Stomach (tissue), 9 donors: Measurements from ENCODE around the gene EPHB1. TPM values are rescaled to one million over a fixed set of nuclear protein-coding genes. Genes with fewer than 3 reads are reported as not detected.

ENCODE experiments used
- DNase-seq, 2 donors: peaks; one replicate each; pipeline versions ENCODE4 v3.0.0 to v3.0.0-alpha.2; 2013 to 2019
- H3K27ac ChIP-seq, 5 donors: fragments of 200-600 bp in 4 of 5; sonication (generic) in 4 of 5; one replicate each; pipeline ENCODE4 v1.5.1; 2013 to 2019; ENCODE audit warnings: mild to moderate bottlenecking in 1 of 5, moderate library complexity in 1 of 5
- H3K27me3 ChIP-seq, 3 donors: fragments of 200-600 bp; sonication (generic); one replicate each; pipeline ENCODE4 v1.5.1; 2017 to 2019; ENCODE audit warnings: mixed run types in 1 of 3
- H3K36me3 ChIP-seq, 4 donors: fragments of 200-600 bp; sonication (generic); 1 replicate in 3 of 4; 2 replicates in 1 of 4; pipeline ENCODE4 v1.5.1; 2016 to 2019
- H3K4me1 ChIP-seq, 4 donors: fragments of 200-600 bp; sonication (generic); one replicate each; pipeline ENCODE4 v1.5.1; 2016 to 2019
- H3K4me3 ChIP-seq, 4 donors: fragments of 200-600 bp; sonication (generic) in 3 of 4; one replicate each; pipeline ENCODE4 v1.5.1; 2016 to 2019; ENCODE audit warnings: mild to moderate bottlenecking in 1 of 4
- H3K9me3 ChIP-seq, 4 donors: fragments of 200-600 bp; sonication (generic); one replicate each; pipeline ENCODE4 v1.5.1; 2016 to 2019
- EP300 ChIP-seq: sonication (generic); formaldehyde crosslinking; IDR thresholded peaks from one replicate; pipeline ENCODE4 v1.6.1; 2017; ENCODE audit warnings: antibody characterized with exemption
- POLR2A ChIP-seq, 4 donors: fragments of 450-650 bp; IDR thresholded peaks; one replicate each; pipeline ENCODE4 v1.6.1; 2016; ENCODE audit warnings: antibody characterized with exemption in 4 of 4, control low read depth in 2 of 4, mild to moderate bottlenecking in 1 of 4, moderate library complexity in 1 of 4
- POLR2AphosphoS5 ChIP-seq, 3 donors: sonication (generic); formaldehyde crosslinking; IDR thresholded peaks; one replicate each; pipeline ENCODE4 v1.6.1; 2016; ENCODE audit warnings: antibody characterized with exemption in 3 of 3
- WGBS, 5 donors: extraction: QIAGEN DNeasy Blood & Tissue Kit in 3 of 5; methylation state at CpG; one replicate each; pipeline versions ENCODE4 v1.1.5 to v1.1.7; 2013 to 2018; 5-methylcytosine and 5-hydroxymethylcytosine counted together
- intact Hi-C: fragments of 100-400 bp; cut with DNase I; formaldehyde crosslinking; loops from one replicate; pipeline ENCODE4 v1.15.1; 2023; ENCODE audit warnings: low total_unique reads
- polyA plus RNA-seq, 3 donors: library from polyadenylated mRNA; stranded (reverse); fragments of 200-250 nt; gene quantifications; one replicate each; pipeline ENCODE4 v1.2.3, GENCODE V29; 2013
- total RNA-seq, 5 donors: library from RNA; depleted of rRNA; stranded (reverse); fragments of >200 nt; gene quantifications; one replicate each; pipeline versions ENCODE4 v1.1.0 to v1.2.3, GENCODE V29; 2014 to 2016
- TF ChIP-seq, protein P1 (sequence below), 7 experiments: fragments of 450-650 bp in 4 of 7; fragments of 200-600 bp in 3 of 7; sonication (generic) in 3 of 7; IDR thresholded peaks; one replicate each; pipeline ENCODE4 v1.5.1; 2016 to 2019; ENCODE audit warnings: antibody characterized with exemption in 7 of 7, control low read depth in 2 of 7, mild to moderate bottlenecking in 1 of 7
- donor health status: healthy with polysubstance abuse.
- donor health status: Bipolar disorder and iron deficiency.
- donor health status: healthy.

EPHB1 gene
- total and polyA plus RNA-seq, 8 donors, result 0.13 to 2.3 (median 1.0) TPM; not detected in 4

DNA sequence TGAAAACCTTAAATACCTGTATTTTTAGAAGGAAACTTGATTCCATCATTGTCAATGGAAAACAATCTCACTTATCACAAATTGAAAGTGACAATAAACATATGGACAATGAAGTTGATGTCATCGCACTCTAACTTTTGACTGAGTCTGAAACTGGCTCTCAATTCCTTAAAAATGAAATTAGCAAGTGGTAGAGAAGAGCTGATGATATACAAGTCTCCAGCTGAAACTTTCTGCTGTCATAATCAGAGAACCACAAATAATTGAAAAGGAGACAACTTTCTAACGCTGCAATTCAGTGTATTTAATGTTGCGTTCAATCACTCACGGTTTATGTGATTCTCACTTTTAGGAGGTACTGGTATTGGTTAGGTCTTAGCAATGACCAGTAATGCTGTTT is 37.5 kb downstream of the EPHB1 start:
- no peak for DNase-seq
- intact Hi-C loops, result no loop called here
- H3K27me3 ChIP-seq, result no peaks in the 10 kb centered on the region
- H3K36me3 ChIP-seq, result no peaks in the 10 kb centered on the region
- H3K27ac ChIP-seq, result no peak overlapping the region
- TF ChIP-seq POLR2AphosphoS5 (IDR thresholded peaks at IDR 0.05) (no peak), EP300 (no peak), POLR2A (IDR thresholded peaks at IDR 0.05) (no peak)
- TF ChIP-seq, protein P1, sequence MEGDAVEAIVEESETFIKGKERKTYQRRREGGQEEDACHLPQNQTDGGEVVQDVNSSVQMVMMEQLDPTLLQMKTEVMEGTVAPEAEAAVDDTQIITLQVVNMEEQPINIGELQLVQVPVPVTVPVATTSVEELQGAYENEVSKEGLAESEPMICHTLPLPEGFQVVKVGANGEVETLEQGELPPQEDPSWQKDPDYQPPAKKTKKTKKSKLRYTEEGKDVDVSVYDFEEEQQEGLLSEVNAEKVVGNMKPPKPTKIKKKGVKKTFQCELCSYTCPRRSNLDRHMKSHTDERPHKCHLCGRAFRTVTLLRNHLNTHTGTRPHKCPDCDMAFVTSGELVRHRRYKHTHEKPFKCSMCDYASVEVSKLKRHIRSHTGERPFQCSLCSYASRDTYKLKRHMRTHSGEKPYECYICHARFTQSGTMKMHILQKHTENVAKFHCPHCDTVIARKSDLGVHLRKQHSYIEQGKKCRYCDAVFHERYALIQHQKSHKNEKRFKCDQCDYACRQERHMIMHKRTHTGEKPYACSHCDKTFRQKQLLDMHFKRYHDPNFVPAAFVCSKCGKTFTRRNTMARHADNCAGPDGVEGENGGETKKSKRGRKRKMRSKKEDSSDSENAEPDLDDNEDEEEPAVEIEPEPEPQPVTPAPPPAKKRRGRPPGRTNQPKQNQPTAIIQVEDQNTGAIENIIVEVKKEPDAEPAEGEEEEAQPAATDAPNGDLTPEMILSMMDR (IDR thresholded peaks at IDR 0.05), result no peak
- WGBS, 5 donors, result 83 to 97% (median 95%) methylated on average over 4 of the region's 4 CpGs
- no peaks in the 10 kb centered on the region for H3K9me3 ChIP-seq
- no peaks in the 10 kb centered on the region for H3K4me1 ChIP-seq
- no peak overlapping the region for H3K4me3 ChIP-seq

DNA sequence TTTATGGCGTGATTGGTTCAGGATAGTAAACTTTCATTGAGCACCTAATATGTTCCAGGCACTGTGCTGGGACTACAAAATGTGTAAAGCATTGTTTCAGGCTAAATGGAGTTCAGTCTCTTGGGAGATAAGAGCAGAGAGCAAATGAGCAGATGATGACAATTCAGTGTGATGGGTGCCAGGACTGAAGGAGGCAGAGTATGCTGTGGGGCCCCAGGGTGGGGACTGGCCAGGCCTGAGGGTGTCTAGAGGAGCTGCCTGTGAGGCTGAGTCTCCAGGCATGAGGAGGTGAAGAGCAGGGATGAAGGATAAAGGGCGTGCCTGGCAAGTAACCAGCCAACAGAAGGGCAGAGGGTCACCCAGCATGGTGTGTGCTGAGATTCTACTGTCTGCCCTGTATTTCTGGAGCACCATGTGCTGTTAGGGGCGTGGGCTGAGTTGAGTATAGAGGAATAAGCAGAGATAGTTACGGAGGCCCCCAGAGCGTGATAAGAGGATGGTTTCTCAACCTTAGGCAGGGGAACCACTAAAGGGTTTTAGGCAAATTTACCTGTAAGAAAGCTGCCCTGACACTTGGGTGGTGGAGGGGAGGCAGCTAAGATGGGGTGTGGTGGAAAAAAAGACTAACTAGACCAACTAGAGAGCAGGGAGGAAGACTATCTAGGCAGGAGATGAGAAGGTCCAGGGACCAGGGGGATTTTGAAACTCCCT is 38.5 kb downstream of the EPHB1 start:
- Histone ChIP-seq H3K4me3 (no peak overlapping the region), H3K9me3 (no peaks in the 10 kb centered on the region), H3K36me3 (no peaks in the 10 kb centered on the region), H3K27me3 (no peaks in the 10 kb centered on the region), H3K4me1 (no peaks in the 10 kb centered on the region), H3K27ac (no peak overlapping the region)
- 65 to 83% (median 78%) methylated on average over 5 of the region's 5 CpGs for WGBS, 5 donors
- DNase-seq, result no peak
- TF ChIP-seq POLR2AphosphoS5 (IDR thresholded peaks at IDR 0.05) (no peak), POLR2A (IDR thresholded peaks at IDR 0.05) (no peak), EP300 (no peak)
- TF ChIP-seq, protein P1 (IDR thresholded peaks at IDR 0.05), result no peak
- intact Hi-C loops, result no loop called here

DNA sequence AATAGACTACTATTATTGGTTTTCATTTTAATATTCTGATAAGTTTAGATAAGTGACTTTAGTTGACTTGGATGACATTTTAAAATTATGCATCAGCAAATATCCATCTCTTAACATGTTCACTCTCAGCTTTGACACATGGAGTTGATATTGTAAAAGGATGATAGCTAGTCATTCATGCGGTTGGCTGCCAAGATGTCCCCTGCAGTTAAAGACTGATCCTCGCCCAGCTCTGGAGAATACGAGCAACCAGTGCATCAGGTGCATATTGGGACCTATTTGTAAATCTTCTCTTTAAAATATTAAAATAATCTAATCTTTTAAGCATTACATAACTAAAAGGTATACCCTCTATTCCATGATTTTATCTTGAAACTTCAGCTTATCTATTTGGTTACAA is 41.9 kb downstream of the EPHB1 start:
- intact Hi-C loops, result no loop called here
- no peak overlapping the region for H3K27ac ChIP-seq
- H3K4me1 ChIP-seq, result no peaks in the 10 kb centered on the region
- H3K27me3 ChIP-seq, result no peaks in the 10 kb centered on the region
- 87 to 92% (median 90%) methylated on average over 3 of the region's 3 CpGs for WGBS, 5 donors
- no peak for DNase-seq
- H3K36me3 ChIP-seq, result no peaks in the 10 kb centered on the region
- TF ChIP-seq EP300 (no peak), POLR2A (IDR thresholded peaks at IDR 0.05) (no peak), POLR2AphosphoS5 (IDR thresholded peaks at IDR 0.05) (no peak)
- TF ChIP-seq, protein P1 (IDR thresholded peaks at IDR 0.05), result no peak
- peaks cover 0 to 6% (median under 1%) of the 10 kb centered on the region in 4 donors for H3K9me3 ChIP-seq
- H3K4me3 ChIP-seq, result no peak overlapping the region

DNA sequence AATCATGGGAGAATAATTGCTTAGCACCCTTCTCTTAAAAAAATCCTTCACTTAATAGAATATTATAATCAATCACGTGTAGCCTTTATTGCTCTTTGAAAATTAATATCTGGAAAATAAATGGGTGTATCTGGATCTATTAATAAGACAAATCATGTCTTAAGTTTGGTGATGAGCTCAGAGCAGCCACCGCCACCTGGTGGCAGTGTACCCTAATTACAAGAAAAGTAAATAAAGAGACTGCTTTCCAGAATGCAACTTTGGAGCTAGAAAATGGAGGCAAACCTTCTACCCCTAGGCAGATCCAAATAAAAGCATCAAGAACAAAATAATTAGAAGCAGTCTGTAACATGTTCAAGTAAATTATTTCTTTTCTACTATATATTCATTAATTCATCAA is 43.5 kb downstream of the EPHB1 start:
- no peak overlapping the region for H3K4me3 ChIP-seq
- no peaks in the 10 kb centered on the region for H3K27me3 ChIP-seq
- no peak overlapping the region for H3K27ac ChIP-seq
- no peaks in the 10 kb centered on the region for H3K4me1 ChIP-seq
- WGBS, 5 donors, result 45 to 53% (median 48%) methylated on average over 2 of the region's 2 CpGs
- peaks cover 0 to 12% (median 8%) of the 10 kb centered on the region in 4 donors for H3K9me3 ChIP-seq
- TF ChIP-seq POLR2A (IDR thresholded peaks at IDR 0.05), result no peak
- TF ChIP-seq, protein P1 (IDR thresholded peaks at IDR 0.05), result peak in 1 of 7 experiments; percentile 12
- H3K36me3 ChIP-seq, result no peaks in the 10 kb centered on the region
- no peak for DNase-seq
- intact Hi-C loops, result no loop called here
